ENCODE data around the gene PKP3. TPM values are rescaled to one million over a fixed set of nuclear protein-coding genes. Genes with fewer than 3 reads are reported as not detected.

PKP3 gene
- total RNA-seq, 1 donor from 2014 or later, result 65.7 TPM

DNA sequence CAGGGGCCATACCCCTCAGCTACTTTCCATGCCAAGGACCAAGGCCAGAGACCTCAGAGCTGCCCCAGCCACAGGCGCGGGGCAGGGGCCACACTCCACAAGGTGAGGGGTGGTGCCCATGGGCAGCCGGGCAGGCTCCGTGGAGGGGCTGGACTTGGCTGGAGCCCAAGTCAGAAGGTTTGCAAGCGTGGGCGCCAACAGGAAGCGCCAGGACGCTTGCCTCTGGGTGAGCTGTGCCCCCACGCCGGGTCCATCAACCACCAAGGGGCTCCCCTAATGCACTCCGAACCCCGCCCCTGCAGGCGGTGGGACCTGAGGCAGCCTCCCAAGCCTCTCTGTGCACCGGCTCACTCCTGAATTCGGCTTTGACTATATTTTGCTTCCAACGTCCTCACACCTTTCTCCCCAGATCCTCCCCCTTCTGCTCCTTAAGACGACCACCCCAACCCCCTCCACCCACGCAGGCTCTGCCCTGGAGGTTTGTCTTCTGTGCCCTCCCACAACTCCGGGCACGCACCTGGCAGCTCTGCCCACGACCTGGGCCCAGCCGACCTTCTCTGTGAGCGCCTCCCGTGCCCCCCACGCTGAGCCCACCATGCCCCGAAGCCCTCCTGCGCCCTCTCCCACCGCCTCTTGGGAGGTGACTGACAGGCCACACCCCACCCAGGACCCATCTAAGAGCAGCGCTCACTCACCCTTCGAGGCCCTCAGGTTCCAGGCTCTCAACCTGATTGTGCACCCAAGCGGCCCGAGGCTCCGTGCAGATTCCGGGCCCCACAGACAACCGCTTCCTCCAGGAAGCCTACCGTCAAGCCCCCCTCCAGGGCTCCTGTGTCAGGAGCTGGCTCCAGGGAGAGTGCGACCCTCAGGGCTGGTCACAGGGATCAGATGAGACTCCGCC lies 2.6 kb upstream of the PKP3 start:
- Mint-ChIP-seq H3K36me3 (peaks cover 2% of the 10 kb centered on the region), H3K27me3 (ENCODE audit: low read depth) (peaks cover 2% of the 10 kb centered on the region), H3K4me1 (peaks cover 33% of the 10 kb centered on the region), H3K27ac (no peak overlapping the region), H3K4me3 (no peak overlapping the region), H3K9me3 (peaks cover 9% of the 10 kb centered on the region)
- DNase-seq (ENCODE audit: low spot score in 2 of 2, unreplicated experiment in 2 of 2), result no peak
- TF ChIP-seq, protein P1, sequence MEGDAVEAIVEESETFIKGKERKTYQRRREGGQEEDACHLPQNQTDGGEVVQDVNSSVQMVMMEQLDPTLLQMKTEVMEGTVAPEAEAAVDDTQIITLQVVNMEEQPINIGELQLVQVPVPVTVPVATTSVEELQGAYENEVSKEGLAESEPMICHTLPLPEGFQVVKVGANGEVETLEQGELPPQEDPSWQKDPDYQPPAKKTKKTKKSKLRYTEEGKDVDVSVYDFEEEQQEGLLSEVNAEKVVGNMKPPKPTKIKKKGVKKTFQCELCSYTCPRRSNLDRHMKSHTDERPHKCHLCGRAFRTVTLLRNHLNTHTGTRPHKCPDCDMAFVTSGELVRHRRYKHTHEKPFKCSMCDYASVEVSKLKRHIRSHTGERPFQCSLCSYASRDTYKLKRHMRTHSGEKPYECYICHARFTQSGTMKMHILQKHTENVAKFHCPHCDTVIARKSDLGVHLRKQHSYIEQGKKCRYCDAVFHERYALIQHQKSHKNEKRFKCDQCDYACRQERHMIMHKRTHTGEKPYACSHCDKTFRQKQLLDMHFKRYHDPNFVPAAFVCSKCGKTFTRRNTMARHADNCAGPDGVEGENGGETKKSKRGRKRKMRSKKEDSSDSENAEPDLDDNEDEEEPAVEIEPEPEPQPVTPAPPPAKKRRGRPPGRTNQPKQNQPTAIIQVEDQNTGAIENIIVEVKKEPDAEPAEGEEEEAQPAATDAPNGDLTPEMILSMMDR (IDR thresholded peaks at IDR 0.05; ENCODE audit: unreplicated experiment), result no peak

DNA sequence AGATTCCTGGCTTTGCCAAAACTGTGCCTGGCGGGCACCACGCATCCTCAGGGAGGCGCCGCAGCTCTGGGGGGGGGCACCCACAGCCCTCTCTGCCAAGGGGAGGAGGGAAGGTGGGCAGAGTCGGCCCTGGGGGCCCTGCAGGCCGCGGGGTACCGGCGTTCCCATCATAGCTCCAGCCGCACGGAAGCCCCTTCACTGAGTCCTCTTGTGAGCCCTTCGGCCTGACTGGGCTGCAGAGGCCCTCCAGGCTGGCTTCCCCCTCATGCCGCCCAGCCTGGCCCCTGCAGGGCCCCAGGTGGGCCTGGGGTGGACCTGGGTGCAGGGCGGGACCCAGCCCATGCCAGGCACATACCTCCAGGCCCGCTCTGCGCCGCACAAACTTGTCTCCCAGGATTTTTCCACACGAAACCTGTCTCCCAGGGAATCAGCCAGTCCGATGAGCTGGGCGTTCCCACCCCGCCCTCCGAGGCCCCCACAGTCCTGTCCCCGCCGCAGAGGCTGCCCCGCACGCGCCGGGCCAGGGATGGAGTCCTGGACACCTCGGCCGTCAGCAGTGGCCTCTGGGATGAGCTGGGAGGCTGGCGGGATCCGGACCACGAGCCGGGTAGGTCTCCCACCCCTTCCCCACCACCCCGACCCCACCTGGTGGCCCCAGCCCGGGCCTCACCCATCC lies 1.8 kb upstream of the PKP3 start:
- Mint-ChIP-seq H3K4me1 (peaks cover 33% of the 10 kb centered on the region), H3K27ac (no peak overlapping the region)

DNA sequence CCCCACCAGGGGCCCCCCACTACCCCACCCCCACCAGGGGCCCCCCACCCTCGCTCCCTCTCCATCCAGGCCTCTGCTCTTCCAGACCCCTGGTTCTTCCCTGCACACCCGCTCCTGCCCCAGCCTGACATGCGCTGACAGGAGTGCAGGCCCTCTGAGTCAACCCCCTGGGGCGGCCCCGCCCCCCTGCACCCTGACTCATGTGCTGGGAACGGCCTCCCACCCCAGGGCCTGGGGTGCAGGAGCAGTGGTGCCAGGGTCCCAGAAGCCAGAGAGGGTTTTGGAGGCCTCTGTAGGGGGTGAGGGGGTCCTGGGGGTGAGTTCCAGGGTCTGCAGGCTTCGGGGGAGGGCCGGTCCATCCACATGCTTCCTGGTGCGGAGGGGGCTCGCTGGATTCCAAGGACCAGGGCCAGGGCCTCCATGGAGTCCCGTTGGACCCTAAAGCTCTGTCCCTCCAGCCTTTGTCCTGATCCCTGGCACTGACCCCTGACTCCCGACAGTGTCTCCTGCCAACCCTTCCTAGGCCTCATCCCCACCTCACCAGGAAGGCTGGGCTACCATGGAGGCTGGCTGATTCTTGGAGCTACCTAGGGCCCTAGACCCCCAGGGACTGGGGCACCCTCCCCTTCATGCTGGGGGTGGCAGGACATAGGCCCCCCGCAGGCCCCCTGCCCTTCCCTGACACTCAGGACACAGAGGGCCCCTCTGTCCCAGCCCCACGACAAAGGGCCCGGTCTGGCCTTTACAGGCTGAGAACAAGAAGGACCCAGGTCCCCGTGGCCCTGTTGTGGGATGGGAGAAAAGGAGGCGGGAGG lies 583 bp upstream of the PKP3 start:
- Mint-ChIP-seq H3K27me3 (ENCODE audit: low read depth) (no peaks in the 10 kb centered on the region), H3K4me1 (peaks cover 25% of the 10 kb centered on the region), H3K36me3 (peaks cover 3% of the 10 kb centered on the region), H3K4me3 (peak overlapping the region; percentile 88), H3K9me3 (no peaks in the 10 kb centered on the region), H3K27ac (peak overlapping the region; percentile 77)
- DNase-seq (ENCODE audit: low spot score in 2 of 2, unreplicated experiment in 2 of 2), result no peak
- TF ChIP-seq, protein P1 (IDR thresholded peaks at IDR 0.05; ENCODE audit: unreplicated experiment), result no peak

More for the DNA sequence above, 1.8 kb upstream of the PKP3 start:
- H3K9me3 Mint-ChIP-seq, result peaks cover 2% of the 10 kb centered on the region
- H3K27me3 Mint-ChIP-seq (ENCODE audit: low read depth), result peaks cover 2% of the 10 kb centered on the region
- H3K36me3 Mint-ChIP-seq, result no peaks in the 10 kb centered on the region
- no peak for DNase-seq (ENCODE audit: low spot score in 2 of 2, unreplicated experiment in 2 of 2)
- TF ChIP-seq, protein P1 (IDR thresholded peaks at IDR 0.05; ENCODE audit: unreplicated experiment), result no peak
- no peak overlapping the region for H3K4me3 Mint-ChIP-seq

DNA sequence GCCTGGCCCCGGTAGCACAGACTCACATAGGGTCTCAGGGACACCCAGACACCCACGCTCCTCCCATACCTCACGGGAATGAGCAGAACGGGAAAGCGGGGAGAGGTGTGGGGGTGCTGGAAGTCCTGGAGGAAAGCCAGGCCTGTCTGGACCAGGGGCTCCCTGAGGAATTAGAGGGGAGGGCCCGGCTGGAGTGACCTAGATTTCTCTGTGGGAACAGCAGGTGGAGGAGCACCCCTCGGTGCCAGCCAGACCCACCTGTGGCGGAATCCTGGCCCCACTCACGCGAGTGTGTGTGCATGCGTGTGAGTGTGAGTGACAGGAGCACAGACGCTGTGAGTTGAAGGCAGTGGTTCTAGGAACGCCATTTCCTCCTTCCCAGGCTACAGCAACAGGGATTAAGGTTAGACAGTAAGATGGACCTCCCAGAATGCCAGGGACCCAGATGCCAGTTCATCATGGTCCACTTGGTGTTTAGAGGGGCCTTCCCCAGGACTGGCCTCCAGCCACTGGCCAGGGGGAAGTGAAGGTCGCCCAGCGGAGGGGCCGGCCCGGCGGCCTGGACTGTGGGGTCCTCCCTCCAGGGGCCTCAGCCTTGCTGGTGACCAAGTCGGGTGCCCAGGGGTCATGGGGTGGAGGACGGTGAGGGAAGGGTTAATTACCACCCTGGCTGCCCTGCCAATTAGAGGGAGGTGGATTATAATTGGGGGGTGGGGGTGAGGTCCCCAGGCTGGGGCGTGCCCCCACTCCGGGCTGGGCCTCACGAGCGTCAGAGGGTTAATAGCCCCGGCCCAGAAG lies 1.0 kb downstream of the PKP3 start:
- H3K4me3 Mint-ChIP-seq, result peak overlapping the region; percentile 88
- H3K4me1 Mint-ChIP-seq, result peaks cover 18% of the 10 kb centered on the region
- no peak for DNase-seq (ENCODE audit: low spot score in 2 of 2, unreplicated experiment in 2 of 2)
- TF ChIP-seq, protein P1 (IDR thresholded peaks at IDR 0.05; ENCODE audit: unreplicated experiment), result no peak
- peaks cover 11% of the 10 kb centered on the region for H3K36me3 Mint-ChIP-seq
- H3K27me3 Mint-ChIP-seq (ENCODE audit: low read depth), result no peaks in the 10 kb centered on the region
- peak overlapping the region; percentile 93 for H3K27ac Mint-ChIP-seq
- no peaks in the 10 kb centered on the region for H3K9me3 Mint-ChIP-seq

DNA sequence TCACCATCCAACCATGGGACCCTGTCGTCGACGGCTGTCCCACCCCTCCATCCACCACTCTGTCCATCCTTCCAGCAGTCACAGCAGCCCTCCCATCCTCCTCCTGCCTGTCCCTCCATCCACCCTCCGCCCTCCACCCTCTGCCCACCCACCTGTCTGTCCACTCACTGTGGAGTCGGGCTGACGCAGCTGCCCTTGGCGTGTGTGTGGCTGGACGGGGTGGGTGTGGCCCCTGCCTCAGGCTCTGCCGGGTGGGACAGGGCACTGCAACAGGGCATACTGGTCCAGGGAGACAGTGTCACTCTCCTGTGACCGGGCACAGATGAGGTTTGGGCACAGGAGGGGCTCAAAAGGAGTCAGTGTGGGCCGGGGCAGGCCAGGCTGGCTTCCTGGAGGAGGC lies 1.9 kb downstream of the PKP3 start:
- peaks cover 11% of the 10 kb centered on the region for H3K36me3 Mint-ChIP-seq
- peaks cover 16% of the 10 kb centered on the region for H3K4me1 Mint-ChIP-seq
- H3K27me3 Mint-ChIP-seq (ENCODE audit: low read depth), result no peaks in the 10 kb centered on the region
- no peaks in the 10 kb centered on the region for H3K9me3 Mint-ChIP-seq
- TF ChIP-seq, protein P1 (IDR thresholded peaks at IDR 0.05; ENCODE audit: unreplicated experiment), result no peak
- DNase-seq (ENCODE audit: low spot score in 2 of 2, unreplicated experiment in 2 of 2), result no peak
- H3K4me3 Mint-ChIP-seq, result peak overlapping the region; percentile 46
- H3K27ac Mint-ChIP-seq, result peak overlapping the region; percentile 34

Measured in mesothelial cell of epicardium (in vitro differentiated cells).